Brain microvascular endothelial cell (primary cell): ENCODE data around the gene DHRS3.

Source experiments
- DNase-seq: peaks from one replicate; pipeline ENCODE4 v3.0.0-alpha.2; 2020
- H3K27ac ChIP-seq: fragments of 250-450 bp; sonication (Bioruptor Pico); 2 replicates; pipeline ENCODE4 v1.5.1; 2020; ENCODE audit warnings: mild to moderate bottlenecking, moderate library complexity
- H3K27me3 ChIP-seq: fragments of 250-450 bp; sonication (Bioruptor Pico); replicated peaks from 2 replicates; pipeline ENCODE4 v1.5.1; 2020; ENCODE audit warnings: mild to moderate bottlenecking
- H3K36me3 ChIP-seq: fragments of 250-450 bp; sonication (Bioruptor Pico); replicated peaks from 2 replicates; pipeline ENCODE4 v1.5.1; 2020; ENCODE audit warnings: mild to moderate bottlenecking
- H3K4me3 ChIP-seq: 2 replicates; pipeline ENCODE4 v1.5.1; 2011; ENCODE audit warnings: low read depth, mild to moderate bottlenecking, control low read depth, low read length, moderate library complexity
- in situ Hi-C: cut with HindIII; loops from 2 replicates; pipeline ENCODE4 v1.10.0; 2017; ENCODE audit warnings: low sequenced_read_pairs, low pct_ligation_motif_present
- TF ChIP-seq, protein P1 (sequence below): IDR thresholded peaks from 2 replicates; pipeline ENCODE4 v1.5.1; 2011; ENCODE audit warnings: low read depth, mild to moderate bottlenecking, moderate library complexity, low read length, control low read depth, inconsistent platforms; ENCODE audit errors: missing control alignments

The DHRS3 gene

GRCh38 chr1:12643079-12643478, 25.1 kb upstream of the DHRS3 start:
- in situ Hi-C loops: loop anchor here (25.0 kb wide), 1 partner anchor 356 kb away; no protein-coding TSS in a partner anchor
- TF ChIP-seq, protein P1, sequence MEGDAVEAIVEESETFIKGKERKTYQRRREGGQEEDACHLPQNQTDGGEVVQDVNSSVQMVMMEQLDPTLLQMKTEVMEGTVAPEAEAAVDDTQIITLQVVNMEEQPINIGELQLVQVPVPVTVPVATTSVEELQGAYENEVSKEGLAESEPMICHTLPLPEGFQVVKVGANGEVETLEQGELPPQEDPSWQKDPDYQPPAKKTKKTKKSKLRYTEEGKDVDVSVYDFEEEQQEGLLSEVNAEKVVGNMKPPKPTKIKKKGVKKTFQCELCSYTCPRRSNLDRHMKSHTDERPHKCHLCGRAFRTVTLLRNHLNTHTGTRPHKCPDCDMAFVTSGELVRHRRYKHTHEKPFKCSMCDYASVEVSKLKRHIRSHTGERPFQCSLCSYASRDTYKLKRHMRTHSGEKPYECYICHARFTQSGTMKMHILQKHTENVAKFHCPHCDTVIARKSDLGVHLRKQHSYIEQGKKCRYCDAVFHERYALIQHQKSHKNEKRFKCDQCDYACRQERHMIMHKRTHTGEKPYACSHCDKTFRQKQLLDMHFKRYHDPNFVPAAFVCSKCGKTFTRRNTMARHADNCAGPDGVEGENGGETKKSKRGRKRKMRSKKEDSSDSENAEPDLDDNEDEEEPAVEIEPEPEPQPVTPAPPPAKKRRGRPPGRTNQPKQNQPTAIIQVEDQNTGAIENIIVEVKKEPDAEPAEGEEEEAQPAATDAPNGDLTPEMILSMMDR: no peak
- no peaks in the 10 kb centered on the region for H3K36me3 ChIP-seq
- no peak for DNase-seq
- H3K27ac ChIP-seq: no peak overlapping the region
- no peaks in the 10 kb centered on the region for H3K27me3 ChIP-seq
- H3K4me3 ChIP-seq: no peak overlapping the region

- TF ChIP-seq, protein P1: no peak
- H3K27ac ChIP-seq: no peak overlapping the region
- H3K36me3 ChIP-seq: no peaks in the 10 kb centered on the region
- in situ Hi-C loops: loop anchor here (25.0 kb wide), 1 partner anchor 354 kb away; no protein-coding TSS in a partner anchor
- no peak overlapping the region for H3K4me3 ChIP-seq
- no peaks in the 10 kb centered on the region for H3K27me3 ChIP-seq
- no peak for DNase-seq
Observed at GRCh38 chr1:12640958-12641272, 22.9 kb upstream of the DHRS3 start.

DNA sequence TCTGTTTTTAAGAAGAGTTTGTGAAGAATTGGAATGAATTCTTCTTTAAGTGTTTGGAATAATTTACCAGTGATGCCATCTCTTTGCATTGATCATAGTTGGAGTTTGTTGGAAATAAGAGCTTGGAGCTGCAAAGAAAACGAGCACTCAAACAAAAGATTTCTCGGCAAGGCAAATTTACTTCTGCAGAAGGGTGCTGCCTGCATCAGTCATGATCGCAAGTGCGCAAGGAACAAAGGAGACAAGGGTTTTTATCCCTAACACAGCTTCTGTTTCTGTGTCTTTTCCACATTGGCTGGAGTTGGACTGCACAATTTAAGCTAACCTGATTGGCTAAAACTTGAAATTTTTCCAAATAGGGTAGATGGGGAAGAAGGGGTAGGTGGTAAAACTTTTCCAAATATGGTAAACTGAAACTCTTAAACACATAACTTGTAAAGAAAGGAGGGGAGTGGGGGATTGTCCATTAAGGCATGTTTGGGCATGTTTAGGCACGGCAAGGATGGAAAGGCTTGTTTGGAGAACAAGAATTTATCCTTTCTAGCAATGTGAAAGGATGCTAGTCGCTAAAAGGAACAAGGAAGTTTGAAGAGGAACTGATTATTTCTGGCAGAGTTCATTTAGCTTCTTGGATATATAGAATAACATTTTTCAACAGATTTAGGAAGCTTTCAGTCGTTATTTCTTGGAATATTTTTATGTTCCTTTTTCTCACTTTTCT, 22.4 kb upstream of the DHRS3 start:
- Histone ChIP-seq H3K27me3 (no peaks in the 10 kb centered on the region), H3K36me3 (no peaks in the 10 kb centered on the region), H3K27ac (no peak overlapping the region), H3K4me3 (no peak overlapping the region)
- in situ Hi-C loops: loop anchor here (25.0 kb wide), 1 partner anchor 353 kb away; no protein-coding TSS in a partner anchor
- TF ChIP-seq, protein P1: no peak
- no peak for DNase-seq

GRCh38 chr1:12637693-12638092, 19.7 kb upstream of the DHRS3 start:
- H3K27me3 ChIP-seq: no peaks in the 10 kb centered on the region
- H3K4me3 ChIP-seq: no peak overlapping the region
- no peak for DNase-seq
- no peak overlapping the region for H3K27ac ChIP-seq
- TF ChIP-seq, protein P1: no peak
- no peaks in the 10 kb centered on the region for H3K36me3 ChIP-seq
- in situ Hi-C loops: loop anchor here (25.0 kb wide), 1 partner anchor 350 kb away; no protein-coding TSS in a partner anchor

- TF ChIP-seq, protein P1: no peak
- Histone ChIP-seq H3K27ac (peak overlapping the region; percentile 73), H3K4me3 (no peak overlapping the region), H3K27me3 (no peaks in the 10 kb centered on the region), H3K36me3 (no peaks in the 10 kb centered on the region)
- in situ Hi-C loops: loop anchor here (25.0 kb wide), 1 partner anchor 349 kb away; no protein-coding TSS in a partner anchor
- DNase-seq: peak; percentile 91
Observed at GRCh38 chr1:12636098-12636950, 18.3 kb upstream of the DHRS3 start.
